NCI-H1694 treated with DMSO at 0.1 percent for 48 hours (cell line): Measurements from ENCODE around the gene NDUFS1.
"Not testable (repeated sequence)": the region's sequence is repeated elsewhere in the genome, so short reads cannot be mapped to it uniquely, and the experiment has no call there.

Experiments
- DNase-seq: peaks from one replicate; lab custom pipeline; 2025; lab: John Stamatoyannopoulos, UW

The NDUFS1 gene

DNA sequence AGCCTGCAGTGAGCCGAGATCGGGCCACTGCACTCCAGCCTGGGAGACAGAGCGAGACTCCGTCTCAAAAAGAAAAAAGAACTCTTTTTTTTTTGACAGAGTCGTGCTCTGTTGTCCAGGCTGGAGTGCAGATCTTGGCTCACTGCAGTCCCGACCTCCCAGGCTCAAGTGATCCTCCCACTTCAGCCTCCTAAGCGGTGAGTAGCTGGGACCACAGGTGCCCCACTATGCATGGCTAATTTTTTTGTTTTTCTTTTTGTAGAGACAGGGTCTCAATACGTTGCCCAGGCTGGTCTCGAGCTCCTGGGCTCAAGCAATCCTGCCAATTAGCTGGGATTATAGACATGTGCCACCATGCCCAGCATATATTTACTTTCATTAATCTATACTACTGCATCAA, 60.8 kb downstream of the NDUFS1 start:
- DNase-seq, result no peak

DNA sequence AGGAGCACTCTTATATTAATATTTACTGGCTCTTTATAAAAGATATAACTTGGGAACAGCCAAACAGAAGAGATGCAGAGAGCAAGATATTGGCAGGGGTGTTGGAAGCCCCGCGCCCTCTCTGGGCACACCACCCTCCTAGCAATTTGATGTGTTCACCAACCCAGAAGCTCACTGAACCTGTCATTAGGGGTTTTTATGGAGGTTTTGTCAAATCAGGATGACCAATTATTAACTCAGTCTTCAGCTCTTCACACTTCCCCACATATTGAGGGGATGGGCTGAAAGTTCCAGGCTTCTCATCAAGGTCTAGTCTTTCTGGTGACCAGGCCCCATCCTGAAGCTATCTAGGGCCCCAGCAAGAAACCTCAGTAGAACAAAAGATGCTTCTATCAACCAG, 62.4 kb downstream of the NDUFS1 start:
- DNase-seq, result no peak

DNA sequence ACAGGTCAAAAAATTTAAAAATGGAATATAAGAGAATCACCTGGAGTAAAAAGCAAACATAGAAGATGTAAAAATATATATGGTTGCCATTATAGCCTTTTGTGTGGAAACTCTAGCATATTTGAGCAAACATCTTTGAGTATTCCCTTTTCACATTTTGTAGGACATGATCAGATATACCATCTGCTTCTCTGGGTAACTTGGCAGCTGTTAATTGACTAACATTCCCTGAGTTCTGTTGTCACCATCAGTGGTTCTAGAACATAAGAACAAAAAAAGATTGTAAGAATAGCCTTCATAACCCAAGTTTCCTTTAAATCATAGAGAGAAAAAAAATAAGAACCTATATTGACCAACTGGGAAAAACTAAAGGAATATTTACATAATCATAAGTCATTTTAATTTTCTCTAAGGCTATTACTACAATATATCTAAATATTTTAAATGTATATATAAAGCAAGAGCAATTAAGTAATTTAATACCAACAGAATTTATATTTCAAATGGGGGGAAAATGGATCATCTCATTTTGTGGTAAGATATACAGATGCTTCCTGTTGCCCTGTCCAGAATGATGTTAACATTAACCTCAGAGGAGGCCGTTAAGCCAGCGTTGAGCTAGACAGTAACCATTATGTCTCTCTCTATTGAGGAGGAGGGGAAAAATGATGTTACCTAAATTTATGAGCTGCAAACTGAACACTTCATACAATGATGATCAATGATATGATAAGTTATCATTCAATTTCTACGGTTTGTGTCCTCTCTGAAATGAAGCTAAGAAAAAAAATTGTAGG, 63.5 kb downstream of the NDUFS1 start:
- peak; percentile 68 for DNase-seq

DNA sequence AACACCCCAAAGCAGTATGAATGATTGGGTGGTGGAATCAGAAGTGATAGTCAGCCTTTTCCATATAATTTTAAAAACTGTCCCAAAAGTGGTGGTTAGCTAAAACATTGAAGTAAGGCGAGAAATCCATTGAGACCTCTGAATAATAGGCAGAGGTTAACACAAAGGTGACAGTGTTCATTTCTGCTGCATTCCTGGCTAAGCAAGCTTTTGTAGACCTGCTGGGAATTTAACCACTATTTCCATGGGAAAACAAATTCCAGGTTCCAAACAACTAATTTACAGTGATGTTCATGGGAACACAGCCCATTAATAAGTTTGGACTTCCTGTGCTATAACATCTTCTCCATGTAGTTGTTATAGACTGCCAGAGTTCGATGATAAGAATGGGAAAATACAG, 66.9 kb downstream of the NDUFS1 start:
- DNase-seq, result no peak

DNA sequence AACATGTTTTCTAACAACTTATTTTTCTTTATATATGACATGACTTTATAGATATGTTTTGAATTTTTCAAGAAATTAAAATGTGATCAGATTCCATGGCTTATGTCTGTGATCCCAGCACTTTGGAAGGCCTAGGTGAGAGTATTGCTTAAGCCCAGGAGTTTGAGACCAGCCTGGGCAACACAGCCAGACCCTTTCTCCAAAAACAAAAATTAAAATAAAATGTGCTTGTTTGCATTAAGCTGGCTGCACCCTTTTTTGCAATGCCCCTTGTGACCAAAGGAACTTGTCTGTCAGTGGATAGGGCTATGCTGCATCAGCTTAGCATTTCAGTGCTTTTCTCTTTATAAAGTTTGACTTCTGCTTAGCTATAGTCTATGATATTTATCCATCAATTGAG, 71.0 kb downstream of the NDUFS1 start:
- no peak for DNase-seq

DNA sequence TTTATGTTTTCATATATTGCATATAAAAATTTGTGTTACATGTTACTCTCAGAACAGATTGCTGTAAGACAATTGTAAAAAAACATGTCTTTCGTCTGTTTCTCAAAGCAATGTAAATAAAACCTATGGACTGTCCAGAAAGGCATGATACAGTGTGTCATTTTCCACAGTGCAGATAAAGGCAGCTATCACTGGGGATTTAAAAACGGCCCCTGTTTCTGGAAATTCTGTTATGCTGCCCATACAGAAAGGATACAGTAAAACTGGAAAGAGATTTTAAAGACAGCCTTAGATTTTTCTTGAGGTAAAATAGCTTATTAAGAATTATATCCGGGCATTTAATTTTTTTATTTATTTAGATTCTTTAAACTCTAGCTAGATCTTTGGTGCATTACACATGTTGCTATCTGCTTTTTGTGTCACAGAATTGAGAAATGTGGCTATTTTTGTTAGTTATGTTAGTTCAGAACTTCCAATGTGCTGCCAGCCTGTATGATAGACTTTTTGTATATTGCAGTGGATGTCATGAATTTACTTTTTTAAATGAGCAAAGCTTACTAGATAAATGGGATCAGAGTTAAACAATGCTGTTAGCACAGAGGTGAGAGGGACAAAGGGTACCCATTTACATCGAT, 72.4 kb downstream of the NDUFS1 start:
- DNase-seq, result peak; percentile 40

DNA sequence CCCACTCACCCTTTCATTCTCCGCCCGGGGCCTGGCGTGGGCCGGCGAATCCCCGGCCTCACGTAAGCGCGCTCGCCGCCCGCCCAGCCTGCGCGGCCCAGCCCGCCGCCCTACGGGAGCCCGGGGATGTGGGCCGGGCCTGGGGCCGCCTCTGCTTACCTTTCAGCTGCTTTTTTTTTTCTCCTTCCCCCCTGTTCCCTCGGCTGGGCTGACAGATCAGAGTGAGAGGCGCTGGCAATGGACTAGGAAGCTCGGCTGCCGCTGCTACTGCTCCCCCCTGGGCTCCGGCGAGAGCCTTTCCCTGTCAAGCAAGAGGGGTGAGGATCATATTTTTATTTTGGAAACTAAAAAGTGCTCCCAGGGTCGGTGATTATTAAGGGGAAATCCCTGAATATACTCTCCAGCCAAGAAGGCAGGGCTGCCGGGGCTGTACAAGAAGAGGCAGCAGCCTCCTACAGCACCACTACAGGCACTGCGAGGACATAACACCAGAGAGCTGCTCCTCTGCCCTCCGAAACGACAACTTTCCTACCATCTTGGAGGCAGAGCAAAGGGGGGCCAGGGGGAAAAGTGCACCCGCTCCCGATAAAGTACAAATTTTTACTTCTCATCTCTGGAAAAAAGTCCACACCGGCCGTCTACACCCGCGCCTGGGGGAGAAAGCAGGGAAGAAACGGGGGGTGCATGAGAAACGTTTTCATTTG, 73.3 kb downstream of the NDUFS1 start, which contains the start of gene INO80D:
TSS of gene INO80D (minus strand) at position 433 of the 704 bp plus-strand sequence. CDS start 23,158 bp downstream, outside the sequence.
- peak; percentile 90 for DNase-seq

DNA sequence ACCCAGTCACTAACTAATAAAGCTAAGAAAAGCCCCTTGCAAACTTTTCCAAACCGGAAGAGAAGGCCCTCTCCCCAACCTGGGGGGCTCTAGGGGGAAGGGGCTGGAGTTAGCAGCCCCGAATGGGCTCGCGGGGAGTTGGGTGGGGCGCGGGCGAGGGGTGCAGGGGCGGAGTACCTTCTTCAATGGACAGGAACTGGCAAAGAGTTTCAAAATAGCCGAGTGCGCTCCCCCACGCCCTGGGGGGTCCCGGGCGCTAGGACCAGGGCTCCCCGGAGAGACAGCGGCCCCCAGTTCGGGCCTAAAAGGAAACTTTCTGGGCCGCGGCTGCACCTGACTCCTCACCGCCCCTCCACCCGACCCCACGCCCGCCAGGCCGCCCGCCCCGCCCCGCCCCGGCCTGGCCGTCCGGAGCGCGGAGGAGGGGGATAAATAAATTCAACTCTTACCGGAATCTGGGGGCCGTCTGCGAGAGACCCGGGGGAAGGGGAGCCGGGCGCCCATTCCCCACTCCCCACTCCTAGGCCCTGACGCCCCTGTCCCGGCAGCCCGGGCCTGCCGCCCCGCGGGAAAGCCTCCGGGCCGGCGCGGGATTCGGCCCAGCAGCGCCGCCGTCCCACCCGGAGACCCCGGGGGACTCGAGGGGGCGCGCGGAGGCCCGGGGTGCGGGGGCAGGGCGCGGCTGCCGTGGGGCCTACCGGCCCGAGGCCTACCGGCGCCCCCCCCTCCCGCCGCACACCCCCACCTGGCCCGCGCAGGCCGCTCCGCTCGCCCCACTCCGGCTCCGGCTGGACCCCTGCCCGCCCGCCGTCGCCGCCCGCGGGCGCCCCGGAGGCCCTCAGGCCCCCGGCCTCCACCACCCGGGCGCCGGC, 74.1 kb downstream of the NDUFS1 start:
- no peak for DNase-seq

DNA sequence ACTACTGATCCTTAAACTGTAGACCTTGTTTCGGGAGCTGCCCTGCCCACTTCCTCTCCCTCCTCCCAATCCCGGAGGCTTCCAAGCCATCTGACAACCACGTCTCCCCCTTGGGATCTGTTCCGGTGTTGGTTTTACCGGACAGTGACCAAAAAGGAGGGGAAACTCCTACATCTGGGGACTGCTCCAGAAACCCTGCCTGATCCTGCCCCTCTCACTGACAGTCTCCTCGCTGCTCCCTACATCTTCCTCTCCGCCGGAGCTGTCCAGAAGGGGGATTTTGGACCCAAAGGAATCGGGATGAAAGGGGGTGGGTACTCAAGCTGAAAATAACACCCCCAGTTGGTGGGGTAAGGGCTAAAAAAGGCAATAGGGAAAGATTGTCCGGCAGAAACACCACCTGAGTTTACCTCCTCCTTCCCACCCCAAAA, 74.8 kb downstream of the NDUFS1 start:
- DNase-seq, result peak; percentile 45

DNA sequence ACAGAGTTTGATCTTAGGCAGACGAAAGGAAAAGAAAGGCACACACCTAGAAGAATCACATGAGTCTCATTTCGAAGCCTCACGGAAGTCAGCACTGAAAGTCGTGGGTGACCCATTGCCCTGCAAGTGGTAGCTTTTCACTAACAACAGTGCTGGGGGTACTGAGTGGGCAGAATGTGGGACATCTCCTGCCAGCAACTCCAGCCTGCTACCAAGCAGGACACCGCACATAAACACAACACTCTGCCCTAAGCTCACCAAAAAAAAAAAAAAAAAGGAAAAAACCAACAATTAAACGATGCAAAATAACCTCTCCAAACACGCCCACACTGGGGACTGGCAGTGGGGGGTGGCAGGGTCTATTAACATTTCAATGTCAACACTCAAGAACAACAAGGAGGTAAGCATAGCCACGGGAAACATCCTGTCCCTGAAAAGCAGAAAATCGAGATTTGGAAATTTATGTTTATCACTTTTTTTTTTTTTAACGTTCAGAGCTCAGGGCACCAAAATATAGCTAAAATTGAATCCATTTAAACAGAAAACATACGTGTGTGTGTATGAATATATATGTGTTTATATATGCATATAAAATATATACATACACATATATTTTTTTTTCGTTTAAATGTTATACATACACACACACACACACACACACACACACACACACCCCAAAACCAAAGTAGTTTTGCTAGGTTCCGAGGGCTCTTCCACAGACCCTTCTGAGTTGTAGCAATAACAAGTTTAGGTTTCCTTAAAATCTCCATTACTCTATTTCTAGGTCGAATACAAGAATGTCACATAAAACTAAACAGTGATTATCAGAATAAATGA, 75.4 kb downstream of the NDUFS1 start:
- DNase-seq, result no peak

DNA sequence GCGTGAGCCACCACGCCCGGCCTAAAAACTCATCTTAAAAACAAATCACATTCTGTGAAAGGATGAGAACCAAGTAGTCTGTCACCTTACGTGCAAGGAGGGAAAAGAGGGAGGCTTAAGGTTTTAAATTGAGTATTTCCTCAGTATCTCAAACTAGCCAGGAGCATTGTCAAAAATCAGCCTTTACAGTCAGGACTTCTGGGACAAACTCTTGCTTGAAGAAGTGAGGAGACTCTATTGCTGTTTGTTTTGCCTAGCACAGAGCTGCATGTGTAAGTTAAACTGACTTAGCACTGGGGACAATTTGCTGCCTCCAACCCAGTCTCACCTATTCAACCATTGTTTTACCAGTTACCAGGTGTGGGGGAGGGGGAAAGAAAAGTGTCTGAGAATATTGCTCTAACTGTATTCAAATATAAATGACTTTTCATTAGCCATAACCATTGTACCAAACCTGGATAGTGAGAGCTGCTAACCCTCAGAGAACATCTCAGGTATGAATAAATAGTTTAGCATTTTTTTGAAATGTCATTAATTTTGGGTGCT, 76.9 kb downstream of the NDUFS1 start:
- no peak for DNase-seq

DNA sequence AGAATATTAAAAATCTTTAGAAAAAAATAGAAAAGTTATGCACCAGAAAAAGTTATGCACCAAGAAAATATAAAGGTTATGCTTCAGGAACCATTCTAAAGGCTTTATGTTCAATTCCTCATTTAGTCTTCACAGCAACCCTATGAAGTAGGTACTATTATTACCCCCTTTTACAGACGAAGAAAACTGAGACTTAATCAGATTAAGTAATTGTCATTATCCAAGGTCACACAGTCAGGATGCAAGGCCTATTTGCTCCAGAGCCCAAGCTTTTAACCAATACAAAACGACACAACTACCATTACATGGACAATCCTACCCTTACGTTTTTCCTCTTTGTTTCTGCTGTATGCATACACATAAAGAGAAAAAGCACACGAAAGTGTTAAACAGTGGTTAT, 78.3 kb downstream of the NDUFS1 start:
- DNase-seq, result no peak

DNA sequence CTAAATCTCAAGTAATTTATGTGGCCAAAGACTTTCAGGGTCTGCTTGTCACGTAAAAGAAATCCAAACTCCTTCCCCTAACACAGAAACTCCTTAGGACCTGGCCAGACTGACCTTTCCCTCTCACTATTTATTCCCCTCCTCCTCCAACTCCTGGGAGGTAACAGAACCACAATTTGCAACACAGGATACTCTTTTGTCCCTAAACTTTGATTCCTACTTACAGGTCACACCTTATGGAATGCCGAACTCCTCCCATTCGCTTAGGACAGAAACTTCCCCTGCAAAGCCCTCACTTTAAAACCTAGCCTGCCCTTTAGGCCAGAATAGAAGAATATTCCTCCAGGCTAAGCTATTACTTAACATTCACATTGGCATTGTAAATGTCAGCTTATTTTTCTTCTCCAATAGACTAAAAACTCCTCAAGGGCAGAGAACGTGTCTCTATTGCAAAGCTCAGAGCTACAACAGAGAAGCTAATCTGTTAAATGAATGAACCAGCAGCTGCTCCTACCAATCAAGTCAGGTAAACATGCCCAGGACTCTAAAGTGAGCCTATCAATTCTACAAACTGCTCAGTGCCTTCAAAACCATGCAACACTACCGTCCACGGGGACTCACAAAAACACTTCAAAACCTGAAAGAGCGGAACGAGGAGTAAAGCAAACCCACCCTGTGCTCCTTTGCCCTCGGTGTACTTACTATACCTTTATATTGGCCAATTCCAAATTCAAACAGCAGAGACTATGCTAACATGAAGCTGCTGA, 79.4 kb downstream of the NDUFS1 start:
- DNase-seq, result no peak

DNA sequence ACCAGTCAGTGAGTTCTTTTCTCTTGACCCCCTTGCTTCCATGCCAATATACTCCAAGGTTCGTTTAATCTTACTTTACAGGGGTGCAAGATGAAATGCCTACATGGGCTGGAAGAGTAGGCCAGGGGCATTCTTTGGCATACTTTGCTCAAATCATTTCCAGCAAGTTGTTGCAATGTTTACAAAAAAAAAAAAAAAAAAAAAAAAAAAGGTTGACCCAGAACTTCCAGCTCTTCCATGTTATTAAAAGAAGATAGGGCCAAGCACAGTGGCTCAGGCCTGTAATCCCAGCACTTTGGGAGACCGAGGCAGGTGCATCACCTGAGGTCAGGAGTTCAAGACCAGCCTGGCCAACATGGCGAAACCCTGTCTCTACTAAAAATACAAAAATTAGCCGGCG, 81.4 kb downstream of the NDUFS1 start:
- not testable (repeated sequence) for DNase-seq

DNA sequence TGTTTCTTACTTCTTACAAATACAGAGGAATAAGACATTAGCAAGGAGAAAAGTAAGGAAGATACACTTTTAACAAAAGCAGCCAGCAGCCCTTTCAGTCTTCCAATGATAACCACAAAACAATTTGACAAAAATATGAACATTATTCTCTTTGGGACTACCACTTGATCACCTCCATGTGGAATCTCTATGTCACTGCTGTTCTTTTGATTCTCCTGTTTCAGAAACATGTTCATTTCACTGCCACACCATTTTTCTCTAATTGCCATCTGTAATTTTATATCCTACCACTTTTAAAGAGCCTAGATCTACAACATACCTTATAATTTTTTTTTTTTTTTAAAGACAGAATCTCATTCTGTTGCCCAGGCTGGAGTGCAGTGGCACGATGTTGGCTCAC, 84.1 kb downstream of the NDUFS1 start:
- DNase-seq, result no peak

DNA sequence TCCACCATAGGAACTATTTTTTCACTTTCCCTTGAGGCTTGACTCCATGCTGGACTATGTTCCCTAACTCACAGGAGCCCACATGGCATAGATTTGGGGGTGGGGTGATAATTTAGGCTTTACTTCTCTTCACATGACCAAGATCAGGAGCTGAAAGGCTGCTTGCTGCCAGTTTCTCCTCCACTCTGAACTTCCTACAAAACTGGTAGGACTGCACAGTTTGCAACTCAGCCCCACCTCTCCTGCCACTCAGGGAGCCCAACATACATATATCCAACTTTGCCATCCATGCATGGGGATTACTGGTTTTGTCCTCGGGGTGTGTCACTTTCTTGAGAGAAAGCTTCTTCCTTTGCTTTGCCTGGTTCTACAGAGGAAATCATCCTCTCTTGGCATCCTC, 87.4 kb downstream of the NDUFS1 start:
- no peak for DNase-seq

DNA sequence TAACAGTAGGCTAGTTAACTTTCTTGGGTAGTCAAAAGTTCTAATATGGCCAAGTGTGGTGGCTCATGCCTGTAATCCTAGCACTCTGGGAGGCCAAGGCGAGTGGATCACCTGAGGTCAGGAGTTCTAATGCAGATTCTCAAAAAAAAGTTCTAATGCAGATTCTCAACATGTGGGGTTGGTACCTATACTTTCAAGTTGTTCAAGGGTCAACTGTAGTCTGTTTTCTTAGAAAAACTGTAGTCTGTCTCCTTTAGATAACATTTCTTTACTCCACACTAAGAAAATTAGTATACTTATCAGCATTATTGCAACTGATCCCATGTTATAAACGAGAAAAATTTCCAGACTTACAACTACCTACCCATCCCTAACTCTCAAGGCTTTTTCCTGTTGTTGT, 89.8 kb downstream of the NDUFS1 start:
- no peak for DNase-seq

DNA sequence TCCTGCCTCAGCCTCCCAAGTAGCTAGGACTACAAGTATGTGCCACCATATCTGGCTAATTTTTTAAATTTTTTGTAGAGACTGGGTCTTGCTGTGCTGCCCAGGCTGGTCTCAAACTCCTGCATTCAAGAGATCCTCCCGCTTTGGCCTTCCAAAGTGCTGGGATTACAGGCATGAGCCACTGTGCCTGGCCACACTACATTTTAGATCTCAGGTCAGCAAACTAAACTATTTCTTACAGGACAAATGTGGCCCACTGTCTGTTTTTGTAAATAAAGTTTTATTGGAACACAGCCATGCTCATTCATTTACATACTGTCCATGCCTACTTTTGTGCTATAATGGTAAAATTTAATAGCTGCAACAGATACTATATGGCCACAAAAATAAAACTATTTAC, 91.0 kb downstream of the NDUFS1 start:
- DNase-seq, result no peak
